CD4-positive, alpha-beta T cell (primary cell): Measurements from ENCODE around the gene FCRLA. TPM values are rescaled to one million over a fixed set of nuclear protein-coding genes. Genes with fewer than 3 reads are reported as not detected.
"Not testable (repeated sequence)": the region's sequence is repeated elsewhere in the genome, so short reads cannot be mapped to it uniquely, and the experiment has no call there.

Source experiments
- ATAC-seq: fragments of 200-7000 bp; cut with Tn5 transposase; one replicate; pipeline ENCODE4 v1.10.0; 2022; ENCODE audit warnings: mild to moderate bottlenecking; ENCODE audit not compliant: poor library complexity
- CTCF ChIA-PET: fragments of 350-600 bp; sonication (Branson Sonifier 250); formaldehyde crosslinking; loops from one replicate; lab custom pipeline; 2021; ENCODE audit warnings: antibody characterized with exemption, inconsistent platforms; lab: Charles Lee
- POLR2A ChIA-PET: fragments of 350-600 bp; sonication (Branson Sonifier 250); formaldehyde crosslinking; loops from one replicate; lab custom pipeline; 2021; ENCODE audit warnings: antibody characterized with exemption, inconsistent platforms; lab: Charles Lee
- DNase-seq, 14 experiments: peaks; one replicate each; pipeline ENCODE4 v3.0.0-alpha.2; 2013 to 2020; ENCODE audit warnings: mixed read lengths in 2 of 14
- H3K27ac ChIP-seq, 2 donors: one replicate each; pipeline versions ENCODE4 v1.5.1 to v1.7.0; 2013; ENCODE audit warnings: low read length in 2 of 2, low read depth in 1 of 2, mild to moderate bottlenecking in 1 of 2
- H3K27me3 ChIP-seq, 2 experiments: 1 replicate in 1 of 2; 2 replicates in 1 of 2; pipeline versions ENCODE4 v1.6.1 to v1.7.0; 2013; ENCODE audit warnings: low read length in 2 of 2, control low read depth in 1 of 2, mild to moderate bottlenecking in 1 of 2, moderate library complexity in 1 of 2; ENCODE audit not compliant: insufficient read depth in 2 of 2, control insufficient read depth in 1 of 2
- H3K36me3 ChIP-seq: one replicate; pipeline ENCODE4 v1.6.1; 2013; ENCODE audit warnings: low read length, control low read depth; ENCODE audit not compliant: insufficient read depth
- H3K4me1 ChIP-seq: one replicate; pipeline ENCODE4 v1.6.1; 2013; ENCODE audit warnings: low read length, control low read depth; ENCODE audit not compliant: insufficient read depth
- H3K4me3 ChIP-seq: one replicate; pipeline ENCODE4 v1.5.1; 2013; ENCODE audit warnings: mild to moderate bottlenecking, low read length, moderate library complexity
- H3K9me3 ChIP-seq, 2 experiments: 1 replicate in 1 of 2; 2 replicates in 1 of 2; pipeline versions ENCODE4 v1.6.1 to v1.7.0; 2013; ENCODE audit warnings: low read length in 2 of 2, mild to moderate bottlenecking in 2 of 2, control low read depth in 1 of 2, moderate library complexity in 1 of 2; ENCODE audit not compliant: control insufficient read depth in 1 of 2, insufficient read depth in 1 of 2
- H3K27ac Mint-ChIP-seq: one replicate; pipeline ENCODE4 v1.8.0; 2020; ENCODE audit warnings: mixed read lengths
- H3K27me3 Mint-ChIP-seq: one replicate; pipeline ENCODE4 v1.8.0; 2021; ENCODE audit warnings: mixed read lengths
- H3K36me3 Mint-ChIP-seq: one replicate; pipeline ENCODE4 v1.8.0; 2021; ENCODE audit warnings: low read depth, mixed read lengths
- H3K4me1 Mint-ChIP-seq: one replicate; pipeline ENCODE4 v1.8.0; 2021; ENCODE audit warnings: low read depth, mixed read lengths
- H3K4me3 Mint-ChIP-seq: one replicate; pipeline ENCODE4 v1.8.0; 2020; ENCODE audit warnings: mild to moderate bottlenecking, mixed read lengths
- H3K9me3 Mint-ChIP-seq: one replicate; pipeline ENCODE4 v1.8.0; 2020; ENCODE audit warnings: mixed read lengths
- intact Hi-C, 2 experiments: fragments of 100-400 bp; cut with DNase I in 1 of 2; cut with micrococcal nuclease in 1 of 2; formaldehyde crosslinking; loops; one replicate each; pipeline versions ENCODE4 v1.15.1 to v1.9.0; 2023 to 2025; cut with DNase I, micrococcal nuclease
- total RNA-seq, 174 experiments: library from RNA in 2 of 174; stranded (reverse) in 2 of 174; gene quantifications; one replicate each; pipeline ENCODE4 v1.2.3 and lab custom pipeline; 2021 to 2026
- TF ChIP-seq, protein P1 (sequence below): fragments of 200-600 bp; IDR thresholded peaks from one replicate; pipeline ENCODE4 v1.8.0; 2022; ENCODE audit warnings: antibody characterized with exemption, mild to moderate bottlenecking

The FCRLA gene
- total RNA-seq, 2 experiments from 2014 or later: not detected

DNA sequence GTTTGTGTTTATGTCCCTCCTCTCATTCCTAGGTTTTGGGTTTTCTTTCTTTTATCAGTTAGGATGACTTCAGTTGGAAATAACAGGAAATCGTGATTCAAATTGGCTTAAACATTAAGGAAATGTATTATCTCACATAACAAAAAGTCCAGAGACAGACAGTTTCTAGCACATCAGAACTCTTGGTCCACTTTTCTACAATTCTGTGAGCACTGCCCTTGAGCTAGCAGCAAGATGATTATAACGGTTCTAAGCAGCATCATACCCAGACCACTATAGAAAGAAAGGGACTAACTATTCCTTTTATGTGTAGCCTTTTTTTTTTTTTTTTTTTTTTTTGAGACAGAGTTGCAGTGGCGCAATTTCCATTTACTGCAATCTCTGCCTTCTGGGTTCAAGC, 25.1 kb upstream of the FCRLA start:
- intact Hi-C loops: no loop called here
- ChIA-PET POLR2A (interaction anchor here (0.5 kb wide), 1 partner anchor 363 kb away, joined by 3 read pairs; no protein-coding TSS in a partner anchor), CTCF (no interaction called here)
- no peak overlapping the region for H3K27ac Mint-ChIP-seq
- no peaks in the 10 kb centered on the region for H3K9me3 Mint-ChIP-seq
- H3K36me3 ChIP-seq: no peaks in the 10 kb centered on the region
- no peak overlapping the region for H3K4me3 Mint-ChIP-seq
- no peaks in the 10 kb centered on the region for H3K4me1 ChIP-seq
- ATAC-seq (no peak), DNase-seq (no peak)
- no peaks in the 10 kb centered on the region for H3K4me1 Mint-ChIP-seq
- TF ChIP-seq, protein P1, sequence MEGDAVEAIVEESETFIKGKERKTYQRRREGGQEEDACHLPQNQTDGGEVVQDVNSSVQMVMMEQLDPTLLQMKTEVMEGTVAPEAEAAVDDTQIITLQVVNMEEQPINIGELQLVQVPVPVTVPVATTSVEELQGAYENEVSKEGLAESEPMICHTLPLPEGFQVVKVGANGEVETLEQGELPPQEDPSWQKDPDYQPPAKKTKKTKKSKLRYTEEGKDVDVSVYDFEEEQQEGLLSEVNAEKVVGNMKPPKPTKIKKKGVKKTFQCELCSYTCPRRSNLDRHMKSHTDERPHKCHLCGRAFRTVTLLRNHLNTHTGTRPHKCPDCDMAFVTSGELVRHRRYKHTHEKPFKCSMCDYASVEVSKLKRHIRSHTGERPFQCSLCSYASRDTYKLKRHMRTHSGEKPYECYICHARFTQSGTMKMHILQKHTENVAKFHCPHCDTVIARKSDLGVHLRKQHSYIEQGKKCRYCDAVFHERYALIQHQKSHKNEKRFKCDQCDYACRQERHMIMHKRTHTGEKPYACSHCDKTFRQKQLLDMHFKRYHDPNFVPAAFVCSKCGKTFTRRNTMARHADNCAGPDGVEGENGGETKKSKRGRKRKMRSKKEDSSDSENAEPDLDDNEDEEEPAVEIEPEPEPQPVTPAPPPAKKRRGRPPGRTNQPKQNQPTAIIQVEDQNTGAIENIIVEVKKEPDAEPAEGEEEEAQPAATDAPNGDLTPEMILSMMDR: no peak
- H3K27ac ChIP-seq: no peak overlapping the region
- H3K4me3 ChIP-seq: no peak overlapping the region
- H3K27me3 ChIP-seq: no peaks in the 10 kb centered on the region
- no peaks in the 10 kb centered on the region for H3K9me3 ChIP-seq
- peaks cover 19% of the 10 kb centered on the region for H3K27me3 Mint-ChIP-seq
- H3K36me3 Mint-ChIP-seq: no peaks in the 10 kb centered on the region

DNA sequence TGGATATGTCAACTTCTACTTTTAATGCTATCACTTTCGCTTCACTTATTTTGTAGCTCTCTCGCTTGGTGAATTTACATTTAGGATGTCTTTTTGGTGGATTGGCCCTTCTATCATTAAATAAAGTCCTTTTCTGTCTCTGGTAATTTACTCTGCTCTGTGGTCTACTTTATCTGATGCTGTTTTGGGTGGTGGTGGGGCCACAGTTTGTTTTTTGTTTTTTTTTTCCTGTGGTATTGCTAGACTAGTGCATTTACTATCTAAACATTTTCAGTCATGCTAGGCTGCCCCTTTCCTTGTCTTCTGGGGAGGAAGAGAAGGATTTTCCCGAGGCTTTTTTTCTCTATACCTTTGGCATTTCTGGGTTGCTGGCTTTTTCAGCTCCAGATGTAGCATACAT, 18.1 kb upstream of the FCRLA start:
- ATAC-seq (no peak), DNase-seq (no peak)
- Histone ChIP-seq H3K27me3 (peaks cover 12 to 18% of the 10 kb centered on the region in 2 experiments), H3K4me3 (no peak overlapping the region), H3K4me1 (no peaks in the 10 kb centered on the region), H3K9me3 (no peaks in the 10 kb centered on the region), H3K27ac (no peak overlapping the region), H3K36me3 (no peaks in the 10 kb centered on the region)
- CTCF ChIA-PET: interaction anchor here (0.8 kb wide), 1 partner anchor 19 kb away, joined by 3 read pairs; no protein-coding TSS in a partner anchor
- Mint-ChIP-seq H3K27ac (no peak overlapping the region), H3K36me3 (no peaks in the 10 kb centered on the region), H3K9me3 (no peaks in the 10 kb centered on the region), H3K4me3 (no peak overlapping the region), H3K4me1 (no peaks in the 10 kb centered on the region), H3K27me3 (peaks cover 34% of the 10 kb centered on the region)
- TF ChIP-seq, protein P1: no peak
- intact Hi-C loops: no loop called here
- POLR2A ChIA-PET: interaction anchor here (0.7 kb wide), 1 partner anchor 38 kb away, joined by 3 read pairs; no protein-coding TSS in a partner anchor

DNA sequence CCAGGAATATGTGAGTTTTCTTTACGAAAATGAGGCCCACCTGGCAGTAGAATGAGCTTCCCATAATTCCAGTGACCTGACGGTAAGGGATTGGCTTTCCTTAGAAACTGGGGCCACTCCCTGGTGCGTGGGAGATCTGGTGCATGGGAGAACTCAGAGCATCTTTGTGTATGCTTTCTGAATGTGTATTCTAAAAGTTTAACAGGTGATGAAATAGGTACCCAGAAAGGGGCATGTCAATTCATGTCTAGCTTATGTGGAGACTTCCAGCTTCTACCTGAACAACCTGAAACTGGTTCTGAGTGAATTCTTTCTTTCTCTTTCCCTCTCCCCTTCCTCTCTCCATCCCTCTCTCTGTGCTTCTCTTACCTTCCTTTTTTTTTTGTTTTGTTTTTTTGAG, 15.2 kb upstream of the FCRLA start:
- H3K27me3 ChIP-seq: peaks cover 12 to 18% of the 10 kb centered on the region in 2 experiments
- Mint-ChIP-seq H3K9me3 (no peaks in the 10 kb centered on the region), H3K27ac (no peak overlapping the region), H3K4me3 (no peak overlapping the region), H3K27me3 (peaks cover 56% of the 10 kb centered on the region), H3K36me3 (no peaks in the 10 kb centered on the region), H3K4me1 (no peaks in the 10 kb centered on the region)
- POLR2A ChIA-PET: no interaction called here
- CTCF ChIA-PET: no interaction called here
- no peak overlapping the region for H3K4me3 ChIP-seq
- no peak for ATAC-seq
- H3K27ac ChIP-seq: no peak overlapping the region
- TF ChIP-seq, protein P1: no peak
- no peaks in the 10 kb centered on the region for H3K9me3 ChIP-seq
- DNase-seq: no peak
- no peaks in the 10 kb centered on the region for H3K36me3 ChIP-seq
- no peaks in the 10 kb centered on the region for H3K4me1 ChIP-seq
- intact Hi-C loops: no loop called here

DNA sequence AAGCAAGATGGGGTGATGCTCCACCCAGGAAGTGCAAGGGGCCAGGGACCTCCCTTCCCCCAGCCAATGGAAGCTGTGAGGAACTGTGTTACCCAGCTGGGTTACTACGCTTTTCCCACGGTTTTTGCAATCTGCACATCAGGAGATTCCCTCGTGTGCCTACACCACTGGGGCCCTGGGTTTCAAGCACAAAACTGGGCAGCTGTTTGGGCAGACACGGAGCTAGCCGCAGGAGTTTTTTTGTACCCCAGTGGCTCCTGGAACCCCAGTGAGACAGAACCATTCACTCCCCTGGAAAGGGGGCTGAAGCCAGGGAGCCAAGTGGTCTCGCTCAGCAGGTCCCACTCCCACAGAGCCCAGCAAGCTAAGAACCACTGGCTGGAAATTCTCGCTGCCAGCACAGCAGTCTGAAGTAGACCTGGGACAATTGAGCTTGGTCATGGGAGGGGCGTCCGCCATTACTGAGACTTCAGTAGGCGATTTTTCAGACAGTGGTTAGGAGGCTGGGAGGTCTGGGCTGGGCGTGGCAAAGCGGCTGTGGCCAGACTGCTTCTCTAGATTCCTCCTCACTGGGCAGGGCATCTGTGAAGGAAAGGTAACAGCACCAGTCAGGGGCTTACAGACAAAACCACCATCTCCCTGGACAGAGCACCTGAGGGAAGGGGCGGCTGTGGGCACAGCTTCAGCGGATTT, 13.9 kb upstream of the FCRLA start:
- CTCF ChIA-PET, H3K4me1 ChIP-seq, H3K36me3 Mint-ChIP-seq, DNase-seq, ATAC-seq, H3K4me3 ChIP-seq, H3K9me3 Mint-ChIP-seq, POLR2A ChIA-PET, H3K27ac ChIP-seq, H3K4me3 Mint-ChIP-seq, H3K9me3 ChIP-seq, H3K27ac Mint-ChIP-seq, intact Hi-C loops, H3K36me3 ChIP-seq, H3K4me1 Mint-ChIP-seq: not testable (repeated sequence)
- peaks cover 64% of the 10 kb centered on the region for H3K27me3 Mint-ChIP-seq
- peaks cover 12 to 18% of the 10 kb centered on the region in 2 experiments for H3K27me3 ChIP-seq

DNA sequence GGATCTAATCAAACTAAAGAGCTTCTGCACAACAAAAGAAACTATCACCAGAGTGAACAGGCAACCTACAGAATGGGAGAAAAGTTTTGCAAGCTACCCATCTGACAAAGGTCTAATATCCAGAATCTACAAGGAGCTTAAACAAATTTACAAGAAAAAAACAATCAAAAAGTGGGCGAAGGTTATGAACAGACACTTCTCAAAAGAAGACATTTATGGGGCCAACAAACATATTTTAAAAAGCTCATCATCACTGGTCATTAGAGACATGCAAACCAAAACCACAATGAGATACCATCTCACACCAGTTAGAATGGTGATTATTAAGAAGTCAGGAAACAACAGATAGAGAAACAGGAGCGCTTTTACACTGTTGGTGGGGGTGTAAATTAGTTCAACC, 8.7 kb upstream of the FCRLA start:
- H3K27ac Mint-ChIP-seq: not testable (repeated sequence)

More for the DNA sequence above, 8.7 kb upstream of the FCRLA start:
- POLR2A ChIA-PET, H3K9me3 Mint-ChIP-seq, H3K4me1 Mint-ChIP-seq, H3K36me3 Mint-ChIP-seq, ATAC-seq, intact Hi-C loops, H3K36me3 ChIP-seq, H3K9me3 ChIP-seq, H3K4me3 Mint-ChIP-seq, CTCF ChIA-PET, H3K27me3 ChIP-seq, H3K4me3 ChIP-seq, H3K4me1 ChIP-seq, H3K27ac ChIP-seq, DNase-seq: not testable (repeated sequence)
- H3K27me3 Mint-ChIP-seq: peaks cover 37% of the 10 kb centered on the region
